ENCODE measurements around the gene ZNF853.

DNA sequence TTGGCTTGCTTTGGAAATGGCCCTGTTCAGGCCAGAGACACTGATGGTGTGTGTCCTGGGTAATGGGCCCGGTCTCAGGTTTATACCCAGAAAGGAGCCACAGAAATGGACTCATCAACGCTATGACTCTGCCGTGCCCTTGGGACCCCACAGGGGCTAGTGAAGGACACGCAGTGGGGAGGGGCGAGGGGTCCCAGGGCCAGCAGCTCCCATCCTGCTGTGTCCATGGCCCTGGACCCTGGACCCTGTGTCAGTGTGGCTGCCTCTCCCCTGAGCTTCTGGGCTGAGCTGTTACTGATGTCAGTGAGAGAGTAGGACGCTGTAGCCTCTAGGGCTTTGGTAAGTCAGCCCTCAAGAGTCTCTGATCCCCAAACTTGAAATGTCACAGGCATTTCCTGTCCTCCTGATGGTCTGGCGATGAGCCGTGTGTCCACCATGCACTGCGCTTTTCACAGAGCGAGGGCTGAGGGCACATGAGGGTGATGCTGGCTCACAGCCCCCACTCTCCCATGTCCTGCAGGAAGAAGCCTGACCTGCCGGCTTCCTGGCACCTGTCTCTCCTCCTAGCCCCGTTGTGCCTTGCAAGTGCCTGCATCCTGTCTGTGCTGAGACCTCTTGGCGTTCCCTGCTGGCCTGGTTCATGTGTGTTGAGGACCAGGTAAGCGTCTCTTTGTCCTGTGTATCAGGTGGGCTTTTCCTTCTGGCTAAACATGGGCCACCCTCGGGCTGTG, 26.1 kb downstream of the ZNF853 start:
- TF ChIP-seq EZH2 (IDR thresholded peaks at IDR 0.05; ENCODE audit: borderline replicate concordance, control insufficient read depth, low read depth, low read length): no peak
- no peak for TF ChIP-seq SP1 (IDR thresholded peaks at IDR 0.05; ENCODE audit: low read depth, low read length)
- TF ChIP-seq ASH2L (IDR thresholded peaks at IDR 0.05; ENCODE audit: borderline replicate concordance, low read depth): no peak
- no peak for TF ChIP-seq RCOR1 (conservative IDR thresholded peaks at IDR 0.05; ENCODE audit: low read depth, low read length)
- TF ChIP-seq, protein P1, sequence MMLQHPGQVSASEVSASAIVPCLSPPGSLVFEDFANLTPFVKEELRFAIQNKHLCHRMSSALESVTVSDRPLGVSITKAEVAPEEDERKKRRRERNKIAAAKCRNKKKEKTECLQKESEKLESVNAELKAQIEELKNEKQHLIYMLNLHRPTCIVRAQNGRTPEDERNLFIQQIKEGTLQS (IDR thresholded peaks at IDR 0.05; ENCODE audit: borderline replicate concordance, extremely low read depth, low read depth, low read length): no peak
- TF ChIP-seq NFIC (IDR thresholded peaks at IDR 0.05; ENCODE audit: low read depth, low read length): no peak
- TF ChIP-seq, protein P2, sequence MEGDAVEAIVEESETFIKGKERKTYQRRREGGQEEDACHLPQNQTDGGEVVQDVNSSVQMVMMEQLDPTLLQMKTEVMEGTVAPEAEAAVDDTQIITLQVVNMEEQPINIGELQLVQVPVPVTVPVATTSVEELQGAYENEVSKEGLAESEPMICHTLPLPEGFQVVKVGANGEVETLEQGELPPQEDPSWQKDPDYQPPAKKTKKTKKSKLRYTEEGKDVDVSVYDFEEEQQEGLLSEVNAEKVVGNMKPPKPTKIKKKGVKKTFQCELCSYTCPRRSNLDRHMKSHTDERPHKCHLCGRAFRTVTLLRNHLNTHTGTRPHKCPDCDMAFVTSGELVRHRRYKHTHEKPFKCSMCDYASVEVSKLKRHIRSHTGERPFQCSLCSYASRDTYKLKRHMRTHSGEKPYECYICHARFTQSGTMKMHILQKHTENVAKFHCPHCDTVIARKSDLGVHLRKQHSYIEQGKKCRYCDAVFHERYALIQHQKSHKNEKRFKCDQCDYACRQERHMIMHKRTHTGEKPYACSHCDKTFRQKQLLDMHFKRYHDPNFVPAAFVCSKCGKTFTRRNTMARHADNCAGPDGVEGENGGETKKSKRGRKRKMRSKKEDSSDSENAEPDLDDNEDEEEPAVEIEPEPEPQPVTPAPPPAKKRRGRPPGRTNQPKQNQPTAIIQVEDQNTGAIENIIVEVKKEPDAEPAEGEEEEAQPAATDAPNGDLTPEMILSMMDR (IDR thresholded peaks at IDR 0.05 in 2 of 3, conservative IDR thresholded peaks at IDR 0.05 in 1 of 3; ENCODE audit: control insufficient read depth in 2 of 3, extremely low read depth in 1 of 3, insufficient read depth in 1 of 3, low read depth in 3 of 3, low read length in 3 of 3): no peak
- TF ChIP-seq YY1 (IDR thresholded peaks at IDR 0.05; ENCODE audit: low read depth, low read length): no peak
- TF ChIP-seq SREBF2 (IDR thresholded peaks at IDR 0.05; ENCODE audit: low read length): no peak
